ENCODE measurements around the gene PDLIM7. TPM values are rescaled to one million over a fixed set of nuclear protein-coding genes. Genes with fewer than 3 reads are reported as not detected.

The PDLIM7 gene
- total and polyA plus RNA-seq, 2 experiments from 2014 or later: 165 to 537 TPM

GRCh38 chr5:177453852-177454396 is 43.5 kb downstream of the PDLIM7 start:
- Histone ChIP-seq H3K27me3 (peaks cover 8% of the 10 kb centered on the region), H3K4me3 (peak overlapping the region; percentile 54), H3K27ac (no peak overlapping the region), H3K9me3 (ENCODE audit: low read depth) (no peaks in the 10 kb centered on the region), H3K36me3 (peaks cover 2% of the 10 kb centered on the region), H3K4me1 (ENCODE audit: low read depth) (peaks cover 9% of the 10 kb centered on the region)
- TF ChIP-seq CTCF (IDR thresholded peaks at IDR 0.05; ENCODE audit: low read depth, low read length): no peak
- DNase-seq (ENCODE audit: low read depth in 1 of 2, low spot score in 1 of 2): peak; percentile 46 to 52

GRCh38 chr5:177452688-177453638 is 44.4 kb downstream of the PDLIM7 start:
- Histone ChIP-seq H3K36me3 (no peaks in the 10 kb centered on the region), H3K4me1 (ENCODE audit: low read depth) (peaks cover 9% of the 10 kb centered on the region), H3K27me3 (peaks cover 8% of the 10 kb centered on the region), H3K9me3 (ENCODE audit: low read depth) (no peaks in the 10 kb centered on the region), H3K27ac (no peak overlapping the region), H3K4me3 (no peak overlapping the region)
- DNase-seq (ENCODE audit: low read depth in 1 of 2, low spot score in 1 of 2): no peak
- no peak for TF ChIP-seq CTCF (IDR thresholded peaks at IDR 0.05; ENCODE audit: low read depth, low read length)

- H3K27me3 ChIP-seq: peaks cover 8% of the 10 kb centered on the region
- no peak for DNase-seq (ENCODE audit: low read depth in 1 of 2, low spot score in 1 of 2)
- H3K4me3 ChIP-seq: no peak overlapping the region
- no peak overlapping the region for H3K27ac ChIP-seq
- no peaks in the 10 kb centered on the region for H3K9me3 ChIP-seq (ENCODE audit: low read depth)
- H3K4me1 ChIP-seq (ENCODE audit: low read depth): peaks cover 8% of the 10 kb centered on the region
- no peaks in the 10 kb centered on the region for H3K36me3 ChIP-seq
- TF ChIP-seq CTCF (IDR thresholded peaks at IDR 0.05; ENCODE audit: low read depth, low read length): no peak
Measured at GRCh38 chr5:177450667-177451424, 46.6 kb downstream of the PDLIM7 start.

GRCh38 chr5:177449140-177450061 is 48.0 kb downstream of the PDLIM7 start:
- no peak for DNase-seq (ENCODE audit: low read depth in 1 of 2, low spot score in 1 of 2)
- H3K27me3 ChIP-seq: peaks cover 8% of the 10 kb centered on the region
- no peak for TF ChIP-seq CTCF (IDR thresholded peaks at IDR 0.05; ENCODE audit: low read depth, low read length)

More at GRCh38 chr5:177449140-177450061, 48.0 kb downstream of the PDLIM7 start:
- H3K27ac ChIP-seq: no peak overlapping the region
- H3K4me3 ChIP-seq: no peak overlapping the region
- H3K4me1 ChIP-seq (ENCODE audit: low read depth): peaks cover 12% of the 10 kb centered on the region
- no peaks in the 10 kb centered on the region for H3K9me3 ChIP-seq (ENCODE audit: low read depth)
- H3K36me3 ChIP-seq: no peaks in the 10 kb centered on the region
